ENCODE measurements around the gene TRPM3. TPM values are rescaled to one million over a fixed set of nuclear protein-coding genes. Genes with fewer than 3 reads are reported as not detected.

The TRPM3 gene
- total RNA-seq, 6 experiments from 2014 or later = 0.02 TPM; not detected in 5

GRCh38 chr9:70580606-70581195 is 540.7 kb downstream of the TRPM3 start:
- TF ChIP-seq CTCF (IDR thresholded peaks at IDR 0.05) = no peak
- Mint-ChIP-seq H3K27me3 (ENCODE audit: insufficient read depth) (peaks cover 6% of the 10 kb centered on the region), H3K9me3 (no peaks in the 10 kb centered on the region), H3K27ac (no peak overlapping the region), H3K4me1 (ENCODE audit: low read depth) (peaks cover 38% of the 10 kb centered on the region), H3K4me3 (no peak overlapping the region), H3K36me3 (ENCODE audit: low read depth) (peaks cover 5% of the 10 kb centered on the region)
- no peak for DNase-seq

GRCh38 chr9:70579686-70580085 is 541.7 kb downstream of the TRPM3 start:
- Mint-ChIP-seq H3K36me3 (ENCODE audit: low read depth) (peaks cover 5% of the 10 kb centered on the region), H3K4me1 (ENCODE audit: low read depth) (peaks cover 48% of the 10 kb centered on the region), H3K4me3 (no peak overlapping the region), H3K9me3 (no peaks in the 10 kb centered on the region), H3K27ac (no peak overlapping the region; the same call in 1 of the 2 replicates), H3K27me3 (ENCODE audit: insufficient read depth) (peaks cover 6% of the 10 kb centered on the region)
- no peak for TF ChIP-seq CTCF (IDR thresholded peaks at IDR 0.05)
- no peak for DNase-seq

GRCh38 chr9:70578720-70579119 is 542.7 kb downstream of the TRPM3 start:
- TF ChIP-seq CTCF (IDR thresholded peaks at IDR 0.05) = peak; percentile 51
- Mint-ChIP-seq H3K27ac (no peak overlapping the region), H3K4me3 (no peak overlapping the region), H3K36me3 (ENCODE audit: low read depth) (peaks cover 5% of the 10 kb centered on the region), H3K27me3 (ENCODE audit: insufficient read depth) (peaks cover 6% of the 10 kb centered on the region), H3K9me3 (no peaks in the 10 kb centered on the region), H3K4me1 (ENCODE audit: low read depth) (peaks cover 58% of the 10 kb centered on the region)
- no peak for DNase-seq

- peaks cover 6% of the 10 kb centered on the region for H3K27me3 Mint-ChIP-seq (ENCODE audit: insufficient read depth)
- no peak for DNase-seq
- peak overlapping the region; percentile 70 for H3K27ac Mint-ChIP-seq
- H3K4me3 Mint-ChIP-seq = no peak overlapping the region
- H3K9me3 Mint-ChIP-seq = no peaks in the 10 kb centered on the region
- H3K36me3 Mint-ChIP-seq (ENCODE audit: low read depth) = peaks cover 5% of the 10 kb centered on the region
- peaks cover 59% of the 10 kb centered on the region for H3K4me1 Mint-ChIP-seq (ENCODE audit: low read depth)
- no peak for TF ChIP-seq CTCF (IDR thresholded peaks at IDR 0.05)
Measured at GRCh38 chr9:70577671-70578070, 543.8 kb downstream of the TRPM3 start.

GRCh38 chr9:70576116-70576515 is 545.3 kb downstream of the TRPM3 start:
- H3K27ac Mint-ChIP-seq = no peak overlapping the region
- TF ChIP-seq CTCF (IDR thresholded peaks at IDR 0.05) = no peak
- H3K4me3 Mint-ChIP-seq = no peak overlapping the region
- no peak for DNase-seq
- H3K36me3 Mint-ChIP-seq (ENCODE audit: low read depth) = peaks cover 5% of the 10 kb centered on the region
- peaks cover 6% of the 10 kb centered on the region for H3K27me3 Mint-ChIP-seq (ENCODE audit: insufficient read depth)
- peaks cover 47% of the 10 kb centered on the region for H3K4me1 Mint-ChIP-seq (ENCODE audit: low read depth)
- H3K9me3 Mint-ChIP-seq = no peaks in the 10 kb centered on the region

All from HFFc6 (cell line).